HEK293 (cell line): ENCODE measurements around the gene SLC48A1.

Experiments
- YY1 ChIP-seq: fragments of 450-650 bp; formaldehyde crosslinking; IDR thresholded peaks from 2 replicates; pipeline ENCODE4 v1.5.1; 2018; ENCODE audit warnings: missing biosample characterization, missing genetic modification characterization
- ZNF146 ChIP-seq: fragments of 450-650 bp; formaldehyde crosslinking; IDR thresholded peaks from 2 replicates; pipeline ENCODE4 v1.5.1; 2016; ENCODE audit warnings: missing biosample characterization, missing genetic modification characterization
- ZNF394 ChIP-seq: fragments of 450-650 bp; formaldehyde crosslinking; IDR thresholded peaks from 2 replicates; pipeline ENCODE4 v1.5.1; 2016; ENCODE audit warnings: missing biosample characterization, missing genetic modification characterization, mild to moderate bottlenecking, moderate library complexity, borderline replicate concordance
- TF ChIP-seq, protein P1 (sequence below): fragments of 450-650 bp; formaldehyde crosslinking; IDR thresholded peaks from 2 replicates; pipeline ENCODE4 v1.5.1; 2016; ENCODE audit warnings: missing biosample characterization, missing genetic modification characterization
- TF ChIP-seq, protein P2 (sequence below): fragments of 450-650 bp; formaldehyde crosslinking; IDR thresholded peaks from 2 replicates; pipeline ENCODE4 v1.5.1; 2016; ENCODE audit warnings: missing biosample characterization, missing genetic modification characterization
- TF ChIP-seq, protein P3 (sequence below): fragments of 450-650 bp; formaldehyde crosslinking; IDR thresholded peaks from 2 replicates; pipeline ENCODE4 v1.5.1; 2016; ENCODE audit warnings: missing biosample characterization, missing genetic modification characterization
- TF ChIP-seq, protein P4 (sequence below): fragments of 450-650 bp; formaldehyde crosslinking; IDR thresholded peaks from 2 replicates; pipeline ENCODE4 v1.5.1; 2017; ENCODE audit warnings: missing biosample characterization, missing genetic modification characterization
- TF ChIP-seq, protein P5 (sequence below): fragments of 450-650 bp; formaldehyde crosslinking; IDR thresholded peaks from 2 replicates; pipeline ENCODE4 v1.5.1; 2016; ENCODE audit warnings: missing biosample characterization, missing genetic modification characterization

DNA sequence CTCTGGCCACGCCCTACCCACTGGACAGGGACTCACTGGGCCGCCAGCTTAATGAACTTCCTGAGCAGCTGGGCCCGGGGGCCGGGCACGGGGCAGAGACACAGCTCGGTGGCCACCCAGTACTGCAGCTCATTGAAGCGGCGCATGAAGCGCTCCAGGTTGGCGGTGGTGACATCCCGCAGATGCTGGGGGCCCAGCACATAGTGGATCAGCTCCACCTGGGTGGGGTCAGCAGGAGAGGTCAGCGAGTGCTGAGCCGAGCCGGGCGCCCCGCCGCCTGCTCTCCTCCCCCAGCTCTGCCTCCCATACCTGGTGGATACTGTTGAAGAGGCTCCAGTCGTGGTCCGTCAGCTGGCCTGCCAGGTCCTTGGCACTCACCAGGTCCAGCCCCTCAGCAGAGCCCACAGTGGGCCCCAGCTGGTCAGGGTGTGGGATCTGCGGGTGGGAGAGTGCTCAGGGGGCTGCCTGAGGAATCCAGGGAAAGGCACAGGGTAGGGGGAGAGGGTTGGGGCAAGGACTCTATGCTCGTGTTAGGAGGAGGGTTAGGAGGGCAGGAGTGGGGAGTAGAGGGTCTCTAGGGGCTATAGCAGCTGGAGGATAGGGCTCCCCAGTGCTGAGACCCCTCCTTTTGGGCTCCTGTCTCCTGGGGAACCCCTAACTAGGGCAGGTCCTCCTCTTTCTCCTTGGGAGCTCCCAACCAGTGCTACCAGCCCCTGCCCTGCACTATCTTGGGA is 32.3 kb upstream of the SLC48A1 start:
- TF ChIP-seq, protein P1, sequence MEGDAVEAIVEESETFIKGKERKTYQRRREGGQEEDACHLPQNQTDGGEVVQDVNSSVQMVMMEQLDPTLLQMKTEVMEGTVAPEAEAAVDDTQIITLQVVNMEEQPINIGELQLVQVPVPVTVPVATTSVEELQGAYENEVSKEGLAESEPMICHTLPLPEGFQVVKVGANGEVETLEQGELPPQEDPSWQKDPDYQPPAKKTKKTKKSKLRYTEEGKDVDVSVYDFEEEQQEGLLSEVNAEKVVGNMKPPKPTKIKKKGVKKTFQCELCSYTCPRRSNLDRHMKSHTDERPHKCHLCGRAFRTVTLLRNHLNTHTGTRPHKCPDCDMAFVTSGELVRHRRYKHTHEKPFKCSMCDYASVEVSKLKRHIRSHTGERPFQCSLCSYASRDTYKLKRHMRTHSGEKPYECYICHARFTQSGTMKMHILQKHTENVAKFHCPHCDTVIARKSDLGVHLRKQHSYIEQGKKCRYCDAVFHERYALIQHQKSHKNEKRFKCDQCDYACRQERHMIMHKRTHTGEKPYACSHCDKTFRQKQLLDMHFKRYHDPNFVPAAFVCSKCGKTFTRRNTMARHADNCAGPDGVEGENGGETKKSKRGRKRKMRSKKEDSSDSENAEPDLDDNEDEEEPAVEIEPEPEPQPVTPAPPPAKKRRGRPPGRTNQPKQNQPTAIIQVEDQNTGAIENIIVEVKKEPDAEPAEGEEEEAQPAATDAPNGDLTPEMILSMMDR: no peak
- no peak for TF ChIP-seq ZNF146 (tag by site-specific recombination)
- TF ChIP-seq, protein P2, sequence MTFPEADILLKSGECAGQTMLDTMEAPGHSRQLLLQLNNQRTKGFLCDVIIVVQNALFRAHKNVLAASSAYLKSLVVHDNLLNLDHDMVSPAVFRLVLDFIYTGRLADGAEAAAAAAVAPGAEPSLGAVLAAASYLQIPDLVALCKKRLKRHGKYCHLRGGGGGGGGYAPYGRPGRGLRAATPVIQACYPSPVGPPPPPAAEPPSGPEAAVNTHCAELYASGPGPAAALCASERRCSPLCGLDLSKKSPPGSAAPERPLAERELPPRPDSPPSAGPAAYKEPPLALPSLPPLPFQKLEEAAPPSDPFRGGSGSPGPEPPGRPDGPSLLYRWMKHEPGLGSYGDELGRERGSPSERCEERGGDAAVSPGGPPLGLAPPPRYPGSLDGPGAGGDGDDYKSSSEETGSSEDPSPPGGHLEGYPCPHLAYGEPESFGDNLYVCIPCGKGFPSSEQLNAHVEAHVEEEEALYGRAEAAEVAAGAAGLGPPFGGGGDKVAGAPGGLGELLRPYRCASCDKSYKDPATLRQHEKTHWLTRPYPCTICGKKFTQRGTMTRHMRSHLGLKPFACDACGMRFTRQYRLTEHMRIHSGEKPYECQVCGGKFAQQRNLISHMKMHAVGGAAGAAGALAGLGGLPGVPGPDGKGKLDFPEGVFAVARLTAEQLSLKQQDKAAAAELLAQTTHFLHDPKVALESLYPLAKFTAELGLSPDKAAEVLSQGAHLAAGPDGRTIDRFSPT (tag by site-specific recombination): no peak
- TF ChIP-seq, protein P3, sequence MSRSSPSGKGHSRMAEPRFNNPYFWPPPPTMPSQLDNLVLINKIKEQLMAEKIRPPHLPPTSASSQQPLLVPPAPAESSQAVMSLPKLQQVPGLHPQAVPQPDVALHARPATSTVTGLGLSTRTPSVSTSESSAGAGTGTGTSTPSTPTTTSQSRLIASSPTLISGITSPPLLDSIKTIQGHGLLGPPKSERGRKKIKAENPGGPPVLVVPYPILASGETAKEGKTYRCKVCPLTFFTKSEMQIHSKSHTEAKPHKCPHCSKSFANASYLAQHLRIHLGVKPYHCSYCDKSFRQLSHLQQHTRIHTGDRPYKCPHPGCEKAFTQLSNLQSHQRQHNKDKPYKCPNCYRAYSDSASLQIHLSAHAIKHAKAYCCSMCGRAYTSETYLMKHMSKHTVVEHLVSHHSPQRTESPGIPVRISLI (tag by site-specific recombination): no peak
- TF ChIP-seq, protein P4, sequence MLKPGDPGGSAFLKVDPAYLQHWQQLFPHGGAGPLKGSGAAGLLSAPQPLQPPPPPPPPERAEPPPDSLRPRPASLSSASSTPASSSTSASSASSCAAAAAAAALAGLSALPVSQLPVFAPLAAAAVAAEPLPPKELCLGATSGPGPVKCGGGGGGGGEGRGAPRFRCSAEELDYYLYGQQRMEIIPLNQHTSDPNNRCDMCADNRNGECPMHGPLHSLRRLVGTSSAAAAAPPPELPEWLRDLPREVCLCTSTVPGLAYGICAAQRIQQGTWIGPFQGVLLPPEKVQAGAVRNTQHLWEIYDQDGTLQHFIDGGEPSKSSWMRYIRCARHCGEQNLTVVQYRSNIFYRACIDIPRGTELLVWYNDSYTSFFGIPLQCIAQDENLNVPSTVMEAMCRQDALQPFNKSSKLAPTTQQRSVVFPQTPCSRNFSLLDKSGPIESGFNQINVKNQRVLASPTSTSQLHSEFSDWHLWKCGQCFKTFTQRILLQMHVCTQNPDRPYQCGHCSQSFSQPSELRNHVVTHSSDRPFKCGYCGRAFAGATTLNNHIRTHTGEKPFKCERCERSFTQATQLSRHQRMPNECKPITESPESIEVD (tag by site-specific recombination): no peak
- TF ChIP-seq YY1 (tag by site-specific recombination): no peak
- TF ChIP-seq, protein P5, sequence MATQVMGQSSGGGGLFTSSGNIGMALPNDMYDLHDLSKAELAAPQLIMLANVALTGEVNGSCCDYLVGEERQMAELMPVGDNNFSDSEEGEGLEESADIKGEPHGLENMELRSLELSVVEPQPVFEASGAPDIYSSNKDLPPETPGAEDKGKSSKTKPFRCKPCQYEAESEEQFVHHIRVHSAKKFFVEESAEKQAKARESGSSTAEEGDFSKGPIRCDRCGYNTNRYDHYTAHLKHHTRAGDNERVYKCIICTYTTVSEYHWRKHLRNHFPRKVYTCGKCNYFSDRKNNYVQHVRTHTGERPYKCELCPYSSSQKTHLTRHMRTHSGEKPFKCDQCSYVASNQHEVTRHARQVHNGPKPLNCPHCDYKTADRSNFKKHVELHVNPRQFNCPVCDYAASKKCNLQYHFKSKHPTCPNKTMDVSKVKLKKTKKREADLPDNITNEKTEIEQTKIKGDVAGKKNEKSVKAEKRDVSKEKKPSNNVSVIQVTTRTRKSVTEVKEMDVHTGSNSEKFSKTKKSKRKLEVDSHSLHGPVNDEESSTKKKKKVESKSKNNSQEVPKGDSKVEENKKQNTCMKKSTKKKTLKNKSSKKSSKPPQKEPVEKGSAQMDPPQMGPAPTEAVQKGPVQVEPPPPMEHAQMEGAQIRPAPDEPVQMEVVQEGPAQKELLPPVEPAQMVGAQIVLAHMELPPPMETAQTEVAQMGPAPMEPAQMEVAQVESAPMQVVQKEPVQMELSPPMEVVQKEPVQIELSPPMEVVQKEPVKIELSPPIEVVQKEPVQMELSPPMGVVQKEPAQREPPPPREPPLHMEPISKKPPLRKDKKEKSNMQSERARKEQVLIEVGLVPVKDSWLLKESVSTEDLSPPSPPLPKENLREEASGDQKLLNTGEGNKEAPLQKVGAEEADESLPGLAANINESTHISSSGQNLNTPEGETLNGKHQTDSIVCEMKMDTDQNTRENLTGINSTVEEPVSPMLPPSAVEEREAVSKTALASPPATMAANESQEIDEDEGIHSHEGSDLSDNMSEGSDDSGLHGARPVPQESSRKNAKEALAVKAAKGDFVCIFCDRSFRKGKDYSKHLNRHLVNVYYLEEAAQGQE: no peak
- TF ChIP-seq ZNF394 (tag by site-specific recombination): no peak
